C4-2B (cell line): ENCODE results near the gene CLEC16A.

Experiments
- H3K27ac ChIP-seq: fragments of 450-650 bp; 2 replicates; pipeline ENCODE4 v1.5.1; 2017
- CTCF ChIP-seq: fragments of 450-650 bp; conservative IDR thresholded peaks from 2 replicates; pipeline ENCODE4 v1.5.1; 2017; ENCODE audit warnings: mild to moderate bottlenecking
- ZFX ChIP-seq: fragments of 450-650 bp; IDR thresholded peaks from 2 replicates; pipeline ENCODE4 v1.6.1; 2017

Gene CLEC16A

GRCh38 chr16:11038305-11038704 lies 93.9 kb downstream of the CLEC16A start:
- TF ChIP-seq CTCF (no peak), ZFX (no peak)
- H3K27ac ChIP-seq: no peak overlapping the region

GRCh38 chr16:11038777-11039176 lies 94.4 kb downstream of the CLEC16A start:
- no peak for TF ChIP-seq ZFX
- no peak for TF ChIP-seq CTCF
- H3K27ac ChIP-seq: no peak overlapping the region

GRCh38 chr16:11039726-11040125 lies 95.4 kb downstream of the CLEC16A start:
- no peak overlapping the region for H3K27ac ChIP-seq
- TF ChIP-seq CTCF (no peak), ZFX (no peak)

- no peak for TF ChIP-seq CTCF
- no peak for TF ChIP-seq ZFX
- no peak overlapping the region for H3K27ac ChIP-seq
Measured at GRCh38 chr16:11042191-11042590, 97.8 kb downstream of the CLEC16A start.

GRCh38 chr16:11045441-11045840 lies 101.1 kb downstream of the CLEC16A start:
- no peak overlapping the region for H3K27ac ChIP-seq

GRCh38 chr16:11045846-11046245 lies 101.5 kb downstream of the CLEC16A start:
- no peak for TF ChIP-seq CTCF
- no peak for TF ChIP-seq ZFX
- H3K27ac ChIP-seq: no peak overlapping the region

More at GRCh38 chr16:11045441-11045840, 101.1 kb downstream of the CLEC16A start:
- TF ChIP-seq ZFX (no peak), CTCF (no peak)

- TF ChIP-seq CTCF (no peak), ZFX (no peak)
- no peak overlapping the region for H3K27ac ChIP-seq
Measured at GRCh38 chr16:11046382-11046931, 102.1 kb downstream of the CLEC16A start.
